Neuron (in vitro differentiated cells): ENCODE results near the gene CDYL.

ENCODE experiments used
- H2AFZ ChIP-seq: one replicate; pipeline ENCODE4 v1.6.1; 2013; ENCODE audit warnings: low read depth, mild to moderate bottlenecking, inconsistent platforms, low read length, moderate library complexity
- H3K27me3 ChIP-seq: one replicate; pipeline ENCODE4 v1.6.1; 2013; ENCODE audit warnings: low read length; ENCODE audit not compliant: insufficient read depth
- H3K36me3 ChIP-seq: one replicate; pipeline ENCODE4 v1.6.1; 2013; ENCODE audit warnings: low read length; ENCODE audit not compliant: insufficient read depth
- H3K4me1 ChIP-seq: one replicate; pipeline ENCODE4 v1.6.1; 2013; ENCODE audit warnings: low read length; ENCODE audit not compliant: insufficient read depth
- H3K4me3 ChIP-seq: 2 replicates; pipeline ENCODE4 v1.5.1; 2013; ENCODE audit warnings: mild to moderate bottlenecking, low read length, moderate library complexity
- H3K9me3 ChIP-seq: one replicate; pipeline ENCODE4 v1.6.1; 2013; ENCODE audit warnings: low read length

CDYL gene

GRCh38 chr6:4936681-4937041 lies 160.5 kb downstream of the CDYL start:
- Histone ChIP-seq H3K4me1 (no peaks in the 10 kb centered on the region), H3K36me3 (peaks cover 8% of the 10 kb centered on the region), H2AFZ (no peak overlapping the region), H3K27me3 (no peaks in the 10 kb centered on the region), H3K4me3 (no peak overlapping the region), H3K9me3 (no peaks in the 10 kb centered on the region)

- Histone ChIP-seq H3K4me3 (no peak overlapping the region), H2AFZ (no peak overlapping the region), H3K4me1 (peaks cover 6% of the 10 kb centered on the region), H3K36me3 (peaks cover 8% of the 10 kb centered on the region), H3K9me3 (no peaks in the 10 kb centered on the region), H3K27me3 (no peaks in the 10 kb centered on the region)
Measured at GRCh38 chr6:4937414-4937813, 161.2 kb downstream of the CDYL start.

GRCh38 chr6:4939241-4939640 lies 163.0 kb downstream of the CDYL start:
- H2AFZ ChIP-seq: no peak overlapping the region
- no peaks in the 10 kb centered on the region for H3K27me3 ChIP-seq
- H3K4me3 ChIP-seq: no peak overlapping the region
- no peaks in the 10 kb centered on the region for H3K9me3 ChIP-seq
- H3K36me3 ChIP-seq: peaks cover 9% of the 10 kb centered on the region
- peaks cover 7% of the 10 kb centered on the region for H3K4me1 ChIP-seq

- H3K36me3 ChIP-seq: peaks cover 20% of the 10 kb centered on the region
- H3K4me3 ChIP-seq: no peak overlapping the region
- H2AFZ ChIP-seq: no peak overlapping the region
- peaks cover 7% of the 10 kb centered on the region for H3K4me1 ChIP-seq
- H3K9me3 ChIP-seq: no peaks in the 10 kb centered on the region
- H3K27me3 ChIP-seq: no peaks in the 10 kb centered on the region
Measured at GRCh38 chr6:4940416-4940815, 164.2 kb downstream of the CDYL start.

GRCh38 chr6:4941782-4942672 lies 165.8 kb downstream of the CDYL start:
- Histone ChIP-seq H3K4me1 (peaks cover 7% of the 10 kb centered on the region), H3K4me3 (no peak overlapping the region), H3K9me3 (no peaks in the 10 kb centered on the region), H3K27me3 (no peaks in the 10 kb centered on the region), H2AFZ (no peak overlapping the region), H3K36me3 (peaks cover 20% of the 10 kb centered on the region)

GRCh38 chr6:4942673-4943009 lies 166.4 kb downstream of the CDYL start:
- H3K36me3 ChIP-seq: peaks cover 22% of the 10 kb centered on the region
- no peaks in the 10 kb centered on the region for H3K27me3 ChIP-seq

GRCh38 chr6:4943716-4944115 lies 167.5 kb downstream of the CDYL start:
- Histone ChIP-seq H3K36me3 (peaks cover 22% of the 10 kb centered on the region), H3K4me3 (no peak overlapping the region), H3K4me1 (peaks cover 17% of the 10 kb centered on the region), H2AFZ (no peak overlapping the region), H3K27me3 (no peaks in the 10 kb centered on the region), H3K9me3 (no peaks in the 10 kb centered on the region)

More at GRCh38 chr6:4942673-4943009, 166.4 kb downstream of the CDYL start:
- Histone ChIP-seq H3K4me3 (no peak overlapping the region), H3K4me1 (peaks cover 7% of the 10 kb centered on the region), H2AFZ (no peak overlapping the region), H3K9me3 (no peaks in the 10 kb centered on the region)

GRCh38 chr6:4944325-4944724 lies 168.1 kb downstream of the CDYL start:
- peaks cover 22% of the 10 kb centered on the region for H3K36me3 ChIP-seq
- H3K9me3 ChIP-seq: no peaks in the 10 kb centered on the region
- no peak overlapping the region for H2AFZ ChIP-seq
- H3K27me3 ChIP-seq: no peaks in the 10 kb centered on the region
- peaks cover 23% of the 10 kb centered on the region for H3K4me1 ChIP-seq
- H3K4me3 ChIP-seq: no peak overlapping the region

- no peak overlapping the region for H3K4me3 ChIP-seq
- peaks cover 24% of the 10 kb centered on the region for H3K4me1 ChIP-seq
- H2AFZ ChIP-seq: no peak overlapping the region
- H3K9me3 ChIP-seq: peaks cover 6% of the 10 kb centered on the region
- H3K36me3 ChIP-seq: peaks cover 21% of the 10 kb centered on the region
- H3K27me3 ChIP-seq: no peaks in the 10 kb centered on the region
Measured at GRCh38 chr6:4946521-4946920, 170.3 kb downstream of the CDYL start.

GRCh38 chr6:4947716-4948115 lies 171.5 kb downstream of the CDYL start:
- peaks cover 25% of the 10 kb centered on the region for H3K36me3 ChIP-seq
- H3K9me3 ChIP-seq: peaks cover 6% of the 10 kb centered on the region
- no peak overlapping the region for H3K4me3 ChIP-seq

GRCh38 chr6:4948781-4949450 lies 172.7 kb downstream of the CDYL start:
- Histone ChIP-seq H3K4me3 (no peak overlapping the region), H3K27me3 (no peaks in the 10 kb centered on the region), H3K9me3 (peaks cover 6% of the 10 kb centered on the region), H2AFZ (no peak overlapping the region), H3K4me1 (peaks cover 17% of the 10 kb centered on the region), H3K36me3 (peaks cover 28% of the 10 kb centered on the region)

More at GRCh38 chr6:4947716-4948115, 171.5 kb downstream of the CDYL start:
- Histone ChIP-seq H2AFZ (no peak overlapping the region), H3K27me3 (no peaks in the 10 kb centered on the region), H3K4me1 (peaks cover 17% of the 10 kb centered on the region)

- peaks cover 17% of the 10 kb centered on the region for H3K4me1 ChIP-seq
- no peak overlapping the region for H3K4me3 ChIP-seq
- peaks cover 19% of the 10 kb centered on the region for H3K36me3 ChIP-seq
- no peak overlapping the region for H2AFZ ChIP-seq
- peaks cover 6% of the 10 kb centered on the region for H3K9me3 ChIP-seq
- no peaks in the 10 kb centered on the region for H3K27me3 ChIP-seq
Measured at GRCh38 chr6:4950076-4950475, 173.9 kb downstream of the CDYL start.

GRCh38 chr6:4950836-4951533 lies 174.8 kb downstream of the CDYL start:
- H2AFZ ChIP-seq: no peak overlapping the region
- H3K9me3 ChIP-seq: peaks cover 6% of the 10 kb centered on the region
- H3K4me3 ChIP-seq: no peak overlapping the region
- H3K4me1 ChIP-seq: peaks cover 17% of the 10 kb centered on the region
- no peaks in the 10 kb centered on the region for H3K27me3 ChIP-seq
- peaks cover 17% of the 10 kb centered on the region for H3K36me3 ChIP-seq
